ENCODE results near the gene EIF2D. TPM values are rescaled to one million over a fixed set of nuclear protein-coding genes. Genes with fewer than 3 reads are reported as not detected.
A peak's percentile ranks its signal among the peaks of the same experiment; 100 is the strongest.

The EIF2D gene
- total and polyA plus RNA-seq, 9 of the 15 experiments (the other 6 are each of a cell fraction or from before 2014, with no cell fraction given), result 81.1 to 138 (median 93.9) TPM

- TF ChIP-seq GABPB1 (CRISPR knock-in tag; IDR thresholded peaks at IDR 0.05) (peak; percentile 37), RBM25 (IDR thresholded peaks at IDR 0.05; ENCODE audit: low read depth, low read length, severe bottlenecking) (no peak), GABPB2 (CRISPR knock-in tag; conservative IDR thresholded peaks at IDR 0.05) (0 out of 2 replicates have a peak, but pooled peaks have one; percentile 30), KAT7 (CRISPR knock-in tag; IDR thresholded peaks at IDR 0.05; ENCODE audit: borderline replicate concordance) (0 out of 2 replicates have a peak, but pooled peaks have one; percentile 22), E4F1 (CRISPR knock-in tag; IDR thresholded peaks at IDR 0.05; ENCODE audit: borderline replicate concordance) (no peak), PTBP1 (IDR thresholded peaks at IDR 0.05; ENCODE audit: low read depth, low read length) (no peak), ZNF592 (IDR thresholded peaks at IDR 0.05) (peak; percentile 85), REST (IDR thresholded peaks at IDR 0.05; ENCODE audit: borderline replicate concordance) (peak; percentile 71), REST (CRISPR knock-in tag; IDR thresholded peaks at IDR 0.05; ENCODE audit: low read depth) (no peak), ZFX (CRISPR knock-in tag; IDR thresholded peaks at IDR 0.05) (peak; percentile 43; the same call in 1 of the 2 replicates)
Measured at GRCh38 chr1:206658264-206658980, 46.2 kb upstream of the EIF2D start (continued).
